ENCODE data around the gene FBXO44. TPM values are rescaled to one million over a fixed set of nuclear protein-coding genes. Genes with fewer than 3 reads are reported as not detected.
A peak's percentile ranks its signal among the peaks of the same experiment; 100 is the strongest.

The FBXO44 gene
- total and polyA plus RNA-seq, 7 experiments from 2014 or later: 11.3 to 67.1 (median 35.5) TPM

DNA sequence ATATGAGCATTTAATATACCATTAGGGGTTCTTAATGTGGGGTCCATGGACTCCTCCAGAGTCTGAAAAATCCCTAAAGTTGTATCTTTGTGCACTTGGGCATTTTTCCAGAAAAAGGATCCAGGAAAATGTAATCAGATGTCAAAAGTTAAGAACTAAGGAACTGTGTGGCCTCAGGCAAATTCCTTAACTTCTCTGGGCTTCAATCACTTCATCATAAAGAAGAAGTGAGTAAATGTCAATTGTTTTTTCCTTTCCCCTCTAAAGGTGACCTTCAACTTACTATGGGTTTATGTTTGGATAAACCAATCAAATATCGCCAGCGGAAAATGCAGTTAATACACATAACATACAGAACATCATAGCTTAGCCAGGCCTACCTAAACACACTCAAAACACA, 23.8 kb downstream of the FBXO44 start:
- Mint-ChIP-seq H3K36me3 (peaks cover 0 to 17% (median 2%) of the 10 kb centered on the region in 5 donors), H3K9me3 (no peaks in the 10 kb centered on the region), H3K27ac (peak overlapping the region in 1 of 9 donors; percentile 0), H3K4me1 (peaks cover 6 to 28% (median 19%) of the 10 kb centered on the region in 7 donors), H3K27me3 (no peaks in the 10 kb centered on the region), H3K4me3 (peak overlapping the region in 6 of 10 donors; percentile 5 to 76 (median 22))
- intact Hi-C loops (cut with micrococcal nuclease): no loop called here
- ChIA-PET CTCF (interaction anchor here (0.7 kb wide), 1 partner anchor 261 kb away, joined by 4 read pairs; no protein-coding TSS in a partner anchor), POLR2A (interaction anchor here (1.1 kb wide), 1 partner anchor 41 kb away, joined by 4 read pairs; no protein-coding TSS in a partner anchor)
- DNase-seq (no peak), ATAC-seq (no peak)
- no peak overlapping the region for H3K27ac ChIP-seq (ENCODE audit: low read depth, low read length)
- H3K9me3 ChIP-seq (ENCODE audit: control insufficient read depth in 2 of 3, low read length in 3 of 3): no peaks in the 10 kb centered on the region
- H3K36me3 ChIP-seq (ENCODE audit: control insufficient read depth in 2 of 3, insufficient read depth in 3 of 3, low read length in 3 of 3): peaks cover 0 to 42% (median 0%) of the 10 kb centered on the region in 3 experiments
- H3K4me3 ChIP-seq (ENCODE audit: low read length): no peak overlapping the region
- H3K4me1 ChIP-seq (ENCODE audit: control insufficient read depth in 2 of 2, insufficient read depth in 2 of 2, low read length in 2 of 2): peaks cover 0 to 9% of the 10 kb centered on the region in 2 donors
- H3K27me3 ChIP-seq (ENCODE audit: control insufficient read depth in 2 of 2, insufficient read depth in 2 of 2, low read length in 2 of 2): no peaks in the 10 kb centered on the region

DNA sequence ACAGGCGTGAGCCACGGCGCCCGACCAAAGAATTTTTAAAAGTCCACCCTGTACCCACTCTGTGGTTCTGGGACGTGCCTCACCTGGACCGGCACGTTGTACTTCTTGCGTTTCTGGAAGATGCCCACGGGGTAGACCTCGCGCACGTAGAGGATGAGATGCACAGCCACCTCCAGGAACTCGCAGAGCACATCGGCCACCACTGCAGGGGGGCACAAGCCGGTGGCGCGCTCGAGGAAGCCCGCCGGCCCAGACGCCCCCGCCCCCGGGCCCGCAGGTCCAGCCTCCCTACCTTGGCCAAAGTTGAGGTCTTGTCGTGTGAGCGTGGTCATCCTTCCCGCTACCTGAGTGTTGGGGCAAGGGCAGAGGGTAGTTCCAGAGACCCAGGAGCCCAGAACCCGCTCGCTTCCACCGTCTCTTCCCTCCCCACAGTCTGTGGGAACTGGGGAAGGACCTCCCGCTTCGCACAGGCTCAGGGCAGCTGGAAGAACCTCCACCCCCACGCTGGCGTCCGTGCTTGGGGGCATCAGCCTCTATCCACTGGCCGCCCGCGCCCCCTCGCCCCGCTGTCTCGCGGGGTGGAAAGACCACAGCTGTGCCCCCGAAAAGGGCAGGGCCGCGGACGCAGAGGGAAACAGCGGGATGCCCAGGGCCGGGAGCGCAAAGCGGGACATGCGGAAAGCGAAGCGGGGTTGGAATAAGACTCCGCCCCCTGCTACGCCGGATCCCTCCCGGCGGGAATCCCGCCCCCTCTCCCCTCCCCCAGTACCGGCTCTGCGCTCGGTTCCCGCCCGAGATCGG, 25.8 kb downstream of the FBXO44 start:
- ChIA-PET POLR2A (interaction anchor here (1.6 to 1.8 kb wide), 3 partner anchors 39 to 126 kb away, joined by 3 to 6 read pairs (median 5); partner anchors contain the start of genes CLCN6 and MTHFR), CTCF (interaction anchor here (0.7 to 1.9 kb wide), 3 partner anchors 14 to 39 kb away, joined by 3 to 7 read pairs (median 6); no protein-coding TSS in a partner anchor)
- peak overlapping the region; percentile 70 to 96 (median 86) for H3K4me3 Mint-ChIP-seq
- peak overlapping the region; percentile 79 for H3K4me3 ChIP-seq (ENCODE audit: low read length)
- H3K4me1 Mint-ChIP-seq: peaks cover 6 to 28% (median 19%) of the 10 kb centered on the region in 7 donors
- DNase-seq: no peak
- peaks cover 0 to 9% of the 10 kb centered on the region in 2 donors for H3K4me1 ChIP-seq (ENCODE audit: control insufficient read depth in 2 of 2, insufficient read depth in 2 of 2, low read length in 2 of 2)
- no peak for ATAC-seq
- H3K27me3 ChIP-seq (ENCODE audit: control insufficient read depth in 2 of 2, insufficient read depth in 2 of 2, low read length in 2 of 2): no peaks in the 10 kb centered on the region
- H3K9me3 Mint-ChIP-seq: no peaks in the 10 kb centered on the region
- peaks cover 0 to 24% (median 0%) of the 10 kb centered on the region in 3 experiments for H3K36me3 ChIP-seq (ENCODE audit: control insufficient read depth in 2 of 3, insufficient read depth in 3 of 3, low read length in 3 of 3)
- H3K27ac Mint-ChIP-seq: peak overlapping the region in 7 of 9 donors; percentile 24 to 98 (median 56)
- peak overlapping the region; percentile 86 for H3K27ac ChIP-seq (ENCODE audit: low read depth, low read length)
- no peaks in the 10 kb centered on the region for H3K9me3 ChIP-seq (ENCODE audit: control insufficient read depth in 2 of 3, low read length in 3 of 3)
- H3K27me3 Mint-ChIP-seq: peaks cover 0 to 8% (median 0%) of the 10 kb centered on the region in 5 donors
- peaks cover 0 to 9% (median 0%) of the 10 kb centered on the region in 5 donors for H3K36me3 Mint-ChIP-seq
- intact Hi-C loops (cut with micrococcal nuclease): loop anchor here (1.0 to 5.0 kb wide), 9 partner anchors 16 to 1738 kb away; partner anchors contain the start of genes AGTRAP (in 2 of the 2), FBXO6 (in 2 of the 2), CLCN6 (in 1 of the 2) and LZIC (in 1 of the 2)

DNA sequence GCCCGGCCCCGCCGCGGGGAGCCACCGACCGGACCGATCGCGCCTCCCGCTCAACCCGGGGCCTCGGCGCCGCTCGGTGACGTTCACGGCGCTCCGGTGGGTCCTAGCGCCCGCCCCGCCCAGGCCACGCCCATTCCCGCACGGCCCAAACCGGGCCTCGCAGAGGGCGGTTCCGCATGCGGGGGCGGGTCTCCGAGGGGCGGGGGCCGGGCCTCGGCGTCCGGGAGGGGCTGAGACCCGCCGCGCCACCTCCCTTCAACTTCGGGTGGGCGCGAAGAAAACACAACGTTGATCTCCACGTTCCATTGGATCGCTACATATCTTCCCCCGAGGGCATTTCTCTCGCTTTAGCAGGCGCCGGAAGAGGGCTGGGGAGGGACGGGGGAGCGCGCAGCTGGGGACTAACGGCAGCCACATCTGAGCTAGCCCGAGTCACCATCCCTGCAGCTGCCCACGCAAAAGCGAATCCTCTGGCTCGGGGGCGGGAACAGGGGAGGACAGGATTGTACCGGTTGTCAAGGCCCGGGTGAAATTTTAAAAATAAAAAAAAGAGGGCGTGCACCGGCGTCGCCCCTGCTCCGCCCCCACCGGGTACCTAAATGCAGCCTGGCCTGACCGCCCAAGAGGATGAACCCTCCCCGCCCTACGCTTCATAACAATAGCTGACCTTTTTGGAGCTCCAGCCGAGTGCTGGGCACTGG, 26.5 kb downstream of the FBXO44 start, which contains the start of gene MAD2L2:
TSS of gene MAD2L2 (minus strand) at position 78 of the 701 bp plus-strand sequence. CDS start 547 bp downstream, outside the sequence.
- peak; percentile 98 for ATAC-seq
- H3K4me3 ChIP-seq (ENCODE audit: low read length): peak within 1 kb of the TSS; percentile 79
- H3K9me3 Mint-ChIP-seq: no peaks in the 10 kb centered on the region
- H3K4me1 Mint-ChIP-seq: peaks cover 6 to 28% (median 19%) of the 10 kb centered on the region in 7 donors
- DNase-seq: peak; percentile 80 to 96 (median 87)
- peak within 1 kb of the TSS; percentile 89 to 99 (median 96) for H3K4me3 Mint-ChIP-seq
- ChIA-PET CTCF (interaction anchor here (0.7 to 1.9 kb wide), 6 partner anchors 15 to 50 kb away, joined by 3 to 7 read pairs (median 4); no protein-coding TSS in a partner anchor), POLR2A (interaction anchor here (0.6 to 2.3 kb wide), 10 partner anchors 8 to 229 kb away, joined by 3 to 13 read pairs (median 4); partner anchors contain the start of genes AGTRAP, CLCN6, FBXO6 and MTHFR)
- H3K27ac Mint-ChIP-seq: peak within 1 kb of the TSS; percentile 74 to 98 (median 89)
- peak within 1 kb of the TSS; percentile 86 for H3K27ac ChIP-seq (ENCODE audit: low read depth, low read length)
- peaks cover 0 to 9% of the 10 kb centered on the region in 2 donors for H3K4me1 ChIP-seq (ENCODE audit: control insufficient read depth in 2 of 2, insufficient read depth in 2 of 2, low read length in 2 of 2)
- H3K27me3 ChIP-seq (ENCODE audit: control insufficient read depth in 2 of 2, insufficient read depth in 2 of 2, low read length in 2 of 2): no peaks in the 10 kb centered on the region
- H3K36me3 ChIP-seq (ENCODE audit: control insufficient read depth in 2 of 3, insufficient read depth in 3 of 3, low read length in 3 of 3): peaks cover 0 to 17% (median 0%) of the 10 kb centered on the region in 3 experiments
- intact Hi-C loops (cut with micrococcal nuclease): loop anchor here (1.0 to 5.0 kb wide), 9 partner anchors 17 to 1739 kb away; partner anchors contain the start of genes AGTRAP (in 2 of the 2), FBXO6 (in 2 of the 2), CLCN6 (in 1 of the 2) and LZIC (in 1 of the 2)
- no peaks in the 10 kb centered on the region for H3K9me3 ChIP-seq (ENCODE audit: control insufficient read depth in 2 of 3, low read length in 3 of 3)
- H3K36me3 Mint-ChIP-seq: peaks cover 0 to 5% (median 0%) of the 10 kb centered on the region in 5 donors
- H3K27me3 Mint-ChIP-seq: peaks cover 0 to 12% (median 0%) of the 10 kb centered on the region in 5 donors

DNA sequence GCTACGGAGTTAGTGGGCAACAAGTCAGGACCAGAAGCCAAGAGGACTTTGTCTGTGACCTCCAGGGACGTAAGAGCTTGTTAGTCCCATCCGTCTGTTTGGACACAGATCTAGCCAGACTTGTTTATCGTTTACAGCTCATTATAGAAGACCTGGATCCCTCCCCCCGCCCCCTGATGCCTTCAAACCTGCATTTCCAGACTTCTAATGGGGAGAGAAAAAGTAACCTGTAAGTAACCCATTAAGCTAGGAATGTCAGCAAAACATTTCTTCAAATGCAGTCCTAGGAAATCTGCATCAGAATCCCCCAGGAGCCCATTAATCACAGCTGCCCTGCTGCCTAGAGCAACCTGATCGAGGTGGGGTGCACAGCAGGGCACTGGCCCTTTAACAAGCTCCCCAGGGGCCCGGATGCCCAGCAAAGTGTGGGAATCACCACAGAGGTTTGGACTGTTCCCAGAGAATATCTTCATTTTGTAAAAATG, 27.7 kb downstream of the FBXO44 start:
- Mint-ChIP-seq H3K27me3 (peaks cover 0 to 17% (median 0%) of the 10 kb centered on the region in 5 donors), H3K9me3 (no peaks in the 10 kb centered on the region), H3K4me3 (peak overlapping the region; percentile 57 to 99 (median 82)), H3K36me3 (peaks cover 0 to 5% (median 0%) of the 10 kb centered on the region in 5 donors), H3K4me1 (peaks cover 6 to 28% (median 19%) of the 10 kb centered on the region in 7 donors), H3K27ac (peak overlapping the region in 3 of 9 donors; percentile 19 to 89 (median 63))
- no peaks in the 10 kb centered on the region for H3K9me3 ChIP-seq (ENCODE audit: control insufficient read depth in 2 of 3, low read length in 3 of 3)
- CTCF ChIA-PET: interaction anchor here (0.6 to 1.9 kb wide), 7 partner anchors 18 to 116 kb away, joined by 3 to 7 read pairs (median 5); partner anchors contain the start of gene FBXO6
- intact Hi-C loops (cut with micrococcal nuclease): loop anchor here in 1 of 2 donors (5.0 kb wide), 2 partner anchors 35 to 1740 kb away; partner anchors contain the start of genes LZIC and NMNAT1
- ATAC-seq: no peak
- peaks cover 0 to 6% (median 0%) of the 10 kb centered on the region in 3 experiments for H3K36me3 ChIP-seq (ENCODE audit: control insufficient read depth in 2 of 3, insufficient read depth in 3 of 3, low read length in 3 of 3)
- H3K27ac ChIP-seq (ENCODE audit: low read depth, low read length): no peak overlapping the region
- no peak for DNase-seq
- peaks cover 0 to 9% of the 10 kb centered on the region in 2 donors for H3K4me1 ChIP-seq (ENCODE audit: control insufficient read depth in 2 of 2, insufficient read depth in 2 of 2, low read length in 2 of 2)
- POLR2A ChIA-PET: interaction anchor here (0.7 to 2.3 kb wide), 6 partner anchors 9 to 226 kb away, joined by 3 to 13 read pairs (median 4); partner anchors contain the start of gene FBXO6
- no peak overlapping the region for H3K4me3 ChIP-seq (ENCODE audit: low read length)
- H3K27me3 ChIP-seq (ENCODE audit: control insufficient read depth in 2 of 2, insufficient read depth in 2 of 2, low read length in 2 of 2): no peaks in the 10 kb centered on the region

DNA sequence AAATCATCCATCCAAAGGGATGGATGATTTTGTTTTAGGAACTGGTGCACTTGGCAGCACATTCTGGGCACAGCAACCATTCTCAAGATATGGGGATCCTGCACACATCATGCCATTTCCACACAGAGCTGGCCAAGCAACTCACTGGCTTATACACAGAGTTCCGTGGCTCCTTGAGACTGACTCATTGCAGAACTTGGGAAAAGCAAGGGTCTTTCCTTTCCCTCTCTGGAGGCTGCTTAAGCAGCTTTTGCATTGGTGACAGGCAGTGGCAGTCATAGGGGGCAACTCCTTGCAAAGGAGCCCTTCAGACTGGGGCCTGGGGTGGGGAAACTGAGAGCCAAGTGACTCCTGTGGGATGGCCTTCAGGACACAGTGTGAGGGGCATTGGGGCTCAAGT, 28.1 kb downstream of the FBXO44 start:
- H3K4me1 Mint-ChIP-seq: peaks cover 6 to 28% (median 19%) of the 10 kb centered on the region in 7 donors
- Histone ChIP-seq H3K27ac (ENCODE audit: low read depth, low read length) (no peak overlapping the region), H3K27me3 (ENCODE audit: control insufficient read depth in 2 of 2, insufficient read depth in 2 of 2, low read length in 2 of 2) (peaks cover 0 to 2% of the 10 kb centered on the region in 2 donors), H3K4me1 (ENCODE audit: control insufficient read depth in 2 of 2, insufficient read depth in 2 of 2, low read length in 2 of 2) (peaks cover 0 to 9% of the 10 kb centered on the region in 2 donors), H3K9me3 (ENCODE audit: control insufficient read depth in 2 of 3, low read length in 3 of 3) (no peaks in the 10 kb centered on the region), H3K36me3 (ENCODE audit: control insufficient read depth in 2 of 3, insufficient read depth in 3 of 3, low read length in 3 of 3) (peaks cover 0 to 3% (median 0%) of the 10 kb centered on the region in 3 experiments), H3K4me3 (ENCODE audit: low read length) (no peak overlapping the region)
- H3K9me3 Mint-ChIP-seq: no peaks in the 10 kb centered on the region
- intact Hi-C loops (cut with micrococcal nuclease): loop anchor here in 1 of 2 donors (5.0 kb wide), 2 partner anchors 35 to 1740 kb away; partner anchors contain the start of genes LZIC and NMNAT1
- peak overlapping the region in 2 of 10 donors; percentile 17 to 25 for H3K4me3 Mint-ChIP-seq
- CTCF ChIA-PET: interaction anchor here (1.2 to 1.9 kb wide), 3 partner anchors 19 to 37 kb away, joined by 5 to 7 read pairs (median 7); partner anchors contain the start of gene FBXO6
- H3K27ac Mint-ChIP-seq: no peak overlapping the region
- no peak for DNase-seq
- ATAC-seq: no peak
- H3K36me3 Mint-ChIP-seq: peaks cover 0 to 5% (median 0%) of the 10 kb centered on the region in 5 donors
- POLR2A ChIA-PET: interaction anchor here (1.0 to 2.3 kb wide), 3 partner anchors 19 to 225 kb away, joined by 3 to 13 read pairs (median 7); partner anchors contain the start of gene FBXO6
- peaks cover 3 to 21% (median 4%) of the 10 kb centered on the region in 5 donors for H3K27me3 Mint-ChIP-seq
